NCI-H510A treated with DMSO at 0.1 percent for 48 hours (cell line): ENCODE data around the gene MGMT.

ENCODE experiments used
- DNase-seq: peaks from one replicate; lab custom pipeline; 2025; lab: John Stamatoyannopoulos, UW

MGMT gene

DNA sequence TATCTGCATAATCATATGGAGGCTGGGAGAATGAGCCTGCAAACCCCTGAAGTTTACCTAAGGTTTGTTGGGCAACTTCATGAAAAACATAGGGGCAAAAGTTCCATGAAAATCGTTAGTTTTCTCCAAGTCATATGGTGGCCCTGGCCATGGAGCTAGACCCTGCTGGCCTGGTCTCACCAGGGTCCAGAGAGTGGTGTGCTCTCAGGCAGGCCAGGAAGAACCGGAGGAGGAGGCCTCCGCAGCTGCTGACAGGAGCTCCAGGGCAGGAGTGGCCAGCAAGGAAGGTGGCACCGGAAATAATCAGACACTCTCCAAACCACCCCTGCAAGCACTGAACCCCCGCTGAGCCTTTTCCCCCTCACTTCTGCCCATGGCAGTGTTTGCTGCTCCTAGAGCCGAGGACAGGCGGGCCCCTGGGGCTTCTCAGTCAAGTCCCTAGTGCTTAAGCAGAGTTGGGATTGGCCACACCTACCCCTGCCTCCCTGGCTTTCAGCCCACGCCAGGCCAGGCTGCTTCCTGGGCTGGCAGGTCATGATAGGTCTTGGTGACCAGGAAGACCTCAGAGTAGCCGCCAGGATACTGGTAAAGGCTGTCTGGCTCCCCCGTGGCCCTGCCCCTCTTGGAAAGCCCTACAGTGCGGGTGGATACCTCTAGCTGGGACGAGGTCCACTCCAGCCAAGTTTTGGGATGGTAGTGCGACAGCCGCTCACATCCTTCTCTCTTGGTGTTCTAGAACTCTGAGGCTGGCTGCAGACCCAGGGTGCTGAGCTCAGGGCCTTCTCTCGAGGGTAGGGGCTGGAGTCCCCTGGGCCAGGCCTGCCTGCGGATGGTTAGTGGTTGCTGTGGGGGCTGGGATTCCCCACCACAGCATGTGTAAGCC, 242.8 kb downstream of the MGMT start:
- DNase-seq: no peak

DNA sequence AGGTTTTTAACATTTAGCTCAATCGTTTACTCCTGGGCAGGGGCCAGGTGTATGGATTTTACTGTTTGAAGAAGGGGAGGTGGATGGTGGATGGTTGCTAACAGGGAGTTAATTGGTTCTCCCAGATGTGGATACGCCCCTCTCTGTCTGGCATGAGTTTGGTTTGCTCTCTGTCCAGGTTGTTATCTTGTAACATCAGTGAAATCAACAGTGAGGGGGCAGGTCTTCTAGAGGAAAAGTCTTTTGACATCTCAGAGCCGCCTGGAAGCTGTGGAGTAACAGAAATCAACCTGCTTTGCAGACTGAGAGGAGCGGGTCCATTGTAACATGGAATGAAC, 243.4 kb downstream of the MGMT start:
- DNase-seq: no peak

DNA sequence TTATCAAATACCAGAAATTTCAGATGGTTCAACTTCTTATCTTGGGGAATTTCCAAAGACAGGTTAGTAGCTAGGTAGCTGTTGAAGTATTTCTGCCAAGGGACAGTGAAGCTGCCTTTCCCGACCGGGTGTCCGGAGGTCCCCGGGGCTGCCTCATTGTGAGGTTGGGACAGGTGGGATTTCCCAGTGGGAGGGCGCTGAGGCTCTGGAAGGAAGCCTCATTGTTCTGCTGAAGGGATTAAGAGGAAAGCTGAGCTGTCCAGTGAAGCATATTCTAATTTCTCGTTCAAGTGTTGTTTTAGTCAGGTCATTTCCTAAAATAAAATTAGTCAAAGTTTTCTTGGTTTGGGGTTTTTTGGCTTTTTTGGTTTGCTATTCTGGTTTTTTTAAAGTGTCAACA, 244.2 kb downstream of the MGMT start:
- DNase-seq: no peak

DNA sequence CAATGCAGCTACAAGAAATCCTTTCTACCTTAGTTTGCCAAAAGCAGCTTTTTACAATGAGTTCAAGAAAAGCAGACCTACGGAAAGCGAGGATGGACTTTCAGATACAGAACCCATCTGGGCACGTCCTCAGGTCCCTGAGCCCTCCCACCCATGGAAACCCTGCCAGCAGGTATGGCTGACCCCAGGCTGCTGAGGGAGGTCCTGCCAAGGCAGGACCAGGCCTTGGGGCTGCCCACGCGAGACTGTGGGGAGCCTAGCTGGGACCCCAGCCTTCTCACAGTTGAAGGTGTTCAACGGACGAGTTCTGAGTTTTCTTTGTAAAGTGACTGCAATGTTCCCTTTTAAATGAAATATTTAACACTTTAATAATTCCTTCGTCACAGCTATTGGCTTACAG, 245.0 kb downstream of the MGMT start:
- DNase-seq: no peak

DNA sequence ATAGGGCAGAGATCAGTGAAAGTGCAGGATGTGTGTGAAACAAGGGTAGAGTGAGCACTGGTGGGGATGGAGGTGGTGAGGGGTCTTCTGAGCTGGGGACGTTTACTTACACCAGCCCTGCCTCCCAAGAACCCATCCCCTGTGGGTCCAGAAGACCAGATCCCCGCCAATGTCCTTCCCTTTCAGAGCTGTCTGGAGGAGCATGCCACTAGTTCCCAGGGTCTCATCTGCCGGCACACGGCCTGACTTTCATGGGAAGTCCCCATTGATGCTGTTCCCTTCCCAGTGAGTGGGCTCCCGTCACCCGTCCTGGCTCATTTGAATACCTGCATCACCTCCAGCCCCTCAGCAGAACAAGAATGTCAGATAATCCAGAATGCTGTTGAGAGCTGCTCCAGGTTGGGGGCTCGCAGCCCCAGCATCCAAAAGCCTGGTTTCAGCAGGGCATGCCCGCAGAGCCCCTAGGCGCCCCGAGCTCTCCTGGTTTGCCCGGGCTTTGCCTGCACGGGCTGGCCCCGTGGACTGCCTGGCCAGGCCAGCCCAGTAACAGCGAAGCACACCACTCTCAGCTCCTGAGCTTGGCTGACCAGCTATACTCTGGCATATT, 246.7 kb downstream of the MGMT start:
- DNase-seq: no peak

DNA sequence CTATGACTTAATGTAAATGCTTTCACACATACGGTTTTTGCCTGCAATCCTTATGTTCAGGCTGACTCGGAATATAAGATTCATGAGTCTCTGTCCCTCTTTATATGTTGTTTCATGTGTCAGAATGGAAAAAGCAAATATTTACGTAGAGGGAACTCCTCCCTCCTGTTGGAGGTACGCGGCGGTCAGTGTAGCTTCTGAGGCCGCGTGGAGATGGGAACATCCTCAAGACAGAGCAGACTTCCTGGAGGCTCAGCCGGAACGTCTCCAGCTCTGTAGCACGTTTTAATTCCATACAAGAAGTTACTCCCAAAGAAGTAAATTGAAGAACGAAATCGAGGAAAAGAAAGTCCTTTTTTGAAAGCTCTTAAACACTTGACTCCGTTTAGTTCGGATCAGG, 248.8 kb downstream of the MGMT start:
- DNase-seq: no peak

DNA sequence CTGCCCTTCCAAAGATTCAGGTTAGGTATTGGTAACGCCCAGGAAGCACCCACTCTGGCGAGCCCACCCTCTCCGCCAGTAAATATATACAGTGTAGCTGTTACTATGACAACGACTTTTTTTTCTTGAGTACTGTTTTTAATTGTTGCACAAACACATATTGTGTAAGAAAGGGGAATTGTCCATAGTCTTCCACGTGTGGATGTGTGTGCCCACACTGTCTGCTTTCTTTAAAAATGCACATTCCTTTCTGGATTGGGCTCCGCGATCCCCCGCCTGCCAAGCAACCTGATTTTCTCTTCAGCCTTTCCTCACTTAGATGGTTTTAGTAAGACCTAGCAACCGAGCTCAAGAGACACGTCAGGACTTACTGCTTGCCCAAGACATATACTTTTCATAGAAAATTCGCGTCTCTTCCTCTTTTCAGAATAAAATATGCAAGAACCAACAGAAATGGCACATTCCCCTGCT, 249.2 kb downstream of the MGMT start:
- DNase-seq: no peak

DNA sequence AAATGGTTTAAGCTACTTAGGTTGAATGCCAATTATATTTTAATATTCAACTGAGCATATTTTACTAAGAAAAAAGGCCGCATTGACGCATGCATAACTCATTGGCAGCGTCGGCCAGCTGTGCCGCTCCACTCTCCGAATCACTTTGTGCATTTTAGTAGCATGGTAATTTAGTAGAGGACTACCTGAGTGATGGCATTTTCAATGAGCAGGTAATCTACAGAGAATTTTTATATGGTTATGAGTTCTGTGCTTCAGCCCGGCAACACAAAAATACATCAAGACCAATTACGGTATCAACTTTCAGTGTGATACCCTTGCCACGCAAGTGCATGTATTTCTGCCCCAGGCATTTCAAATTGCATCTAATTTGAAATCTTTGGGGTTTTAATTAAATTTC, 249.8 kb downstream of the MGMT start:
- DNase-seq: no peak

DNA sequence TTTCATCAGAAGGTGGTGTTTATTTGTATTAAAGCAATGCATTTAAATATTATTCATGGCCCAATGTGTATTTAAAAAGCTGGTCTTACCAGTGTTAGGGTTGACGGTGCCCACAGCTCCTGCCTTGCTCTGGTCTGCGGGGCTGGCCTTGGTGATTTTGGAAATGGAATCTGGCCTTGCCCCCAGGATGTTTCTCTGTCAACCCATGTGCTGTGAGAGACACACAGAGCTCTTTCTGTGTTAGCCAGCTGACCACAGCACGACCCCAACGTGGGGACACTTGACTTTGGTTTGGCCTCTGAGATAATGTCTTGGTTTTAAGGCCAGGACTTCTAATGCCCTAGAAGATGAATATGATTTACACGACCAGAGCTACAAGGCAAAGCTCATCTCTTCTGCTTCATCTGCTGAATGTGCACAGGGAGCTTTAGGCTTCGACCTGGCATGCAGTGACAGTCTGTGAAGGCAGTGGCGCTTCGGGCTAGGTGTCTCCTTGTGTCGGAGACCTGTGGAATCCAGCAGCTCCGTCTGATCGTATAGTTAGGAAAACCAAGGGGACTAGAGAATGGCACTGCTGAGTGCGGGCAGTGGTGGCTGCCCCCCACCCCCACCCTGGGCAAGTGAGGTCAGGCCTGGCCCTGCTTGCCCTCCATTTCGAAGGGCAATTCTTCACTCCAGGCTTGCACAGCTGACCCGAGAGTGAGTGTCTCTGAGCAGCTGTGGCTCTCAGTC, 250.9 kb downstream of the MGMT start:
- DNase-seq: no peak

DNA sequence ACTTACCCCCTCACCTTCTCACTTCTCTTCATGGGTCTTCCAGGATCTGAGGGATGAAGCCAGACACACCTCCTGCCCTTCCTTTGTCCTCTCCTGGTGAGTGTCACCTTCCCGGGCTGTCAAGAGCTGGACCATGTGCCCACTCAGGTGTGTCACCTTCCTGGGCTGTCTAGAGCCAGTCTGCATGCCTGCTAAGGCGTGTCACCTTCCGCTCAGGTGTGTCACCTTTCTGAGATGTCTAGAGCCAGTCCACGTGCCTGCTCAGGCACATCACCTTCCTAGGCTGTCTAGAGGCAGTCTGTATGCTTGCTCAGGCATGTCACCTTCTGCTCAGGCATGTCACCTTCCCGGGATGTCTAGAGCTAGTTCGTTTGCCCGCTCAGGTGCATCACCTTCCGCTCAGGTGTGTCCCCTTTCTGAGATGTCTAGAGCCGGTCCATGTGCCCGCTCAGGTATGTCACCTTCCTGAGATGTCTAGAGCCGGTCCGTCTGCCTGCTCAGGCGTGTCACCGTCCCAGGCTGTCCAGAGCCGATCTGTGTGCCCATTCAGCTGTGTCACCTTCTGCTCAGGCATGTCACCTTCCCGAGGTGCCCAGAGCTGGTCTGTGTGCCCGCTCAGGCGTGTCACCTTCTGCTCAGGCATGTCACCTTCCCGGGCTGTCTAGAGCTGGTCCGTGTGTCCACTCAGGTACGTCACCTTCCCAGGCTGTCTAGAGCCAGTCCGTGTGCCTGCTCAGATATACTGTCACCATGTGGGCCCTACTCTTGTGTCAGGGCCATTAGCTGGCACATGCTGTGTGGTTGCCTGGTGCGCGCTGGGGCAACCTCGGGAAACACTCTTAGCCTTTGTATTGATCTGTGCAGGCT, 251.7 kb downstream of the MGMT start:
- DNase-seq: no peak

DNA sequence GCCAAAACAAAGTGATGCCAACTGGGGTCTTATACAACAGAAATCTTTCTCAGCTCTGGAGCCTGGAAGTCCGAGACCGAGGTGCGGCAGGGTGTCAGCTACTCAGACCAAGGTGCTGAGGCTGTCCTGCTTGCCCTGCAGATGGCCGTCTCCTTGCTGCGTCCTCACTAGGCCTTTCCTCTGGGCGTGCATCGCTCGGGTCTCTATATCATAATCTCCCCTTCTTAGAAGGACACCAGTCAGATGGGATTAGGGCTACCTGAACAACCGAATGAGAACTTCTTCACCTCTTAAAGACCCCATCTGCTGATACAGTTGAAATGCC, 252.3 kb downstream of the MGMT start:
- DNase-seq: no peak

DNA sequence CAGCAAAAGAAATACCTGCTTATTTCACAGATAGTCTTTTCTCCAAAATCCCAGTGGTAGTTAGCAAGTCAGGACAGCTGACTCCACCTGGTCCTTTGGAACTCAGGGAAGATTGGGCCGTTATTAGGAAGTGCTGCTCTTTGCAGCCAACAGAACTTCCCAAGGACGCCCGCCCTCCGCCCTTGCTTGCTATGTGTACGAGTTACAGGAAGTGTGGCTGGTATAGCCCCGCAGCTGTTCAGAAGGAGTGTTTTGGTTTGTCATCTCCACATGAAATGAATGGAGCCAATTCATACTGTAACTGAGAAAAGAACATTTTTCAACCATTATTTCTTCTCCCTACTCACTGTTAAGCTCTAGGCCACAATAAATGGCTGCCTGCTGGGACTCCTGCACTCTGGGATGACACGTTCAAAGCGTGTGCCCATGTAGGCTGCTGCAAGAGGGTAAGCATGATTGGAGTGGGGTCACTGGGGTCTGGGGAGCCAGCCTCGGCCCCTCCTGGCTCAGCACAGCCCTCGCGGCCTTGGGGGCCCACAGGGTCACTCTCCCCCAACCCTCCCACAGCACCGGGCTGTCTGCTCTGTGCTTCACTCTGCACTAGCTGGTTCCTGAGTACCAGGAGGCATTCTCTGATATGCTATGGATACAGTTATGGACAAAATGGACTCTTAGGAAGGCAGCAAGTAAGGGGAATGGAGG, 253.0 kb downstream of the MGMT start:
- DNase-seq: no peak

DNA sequence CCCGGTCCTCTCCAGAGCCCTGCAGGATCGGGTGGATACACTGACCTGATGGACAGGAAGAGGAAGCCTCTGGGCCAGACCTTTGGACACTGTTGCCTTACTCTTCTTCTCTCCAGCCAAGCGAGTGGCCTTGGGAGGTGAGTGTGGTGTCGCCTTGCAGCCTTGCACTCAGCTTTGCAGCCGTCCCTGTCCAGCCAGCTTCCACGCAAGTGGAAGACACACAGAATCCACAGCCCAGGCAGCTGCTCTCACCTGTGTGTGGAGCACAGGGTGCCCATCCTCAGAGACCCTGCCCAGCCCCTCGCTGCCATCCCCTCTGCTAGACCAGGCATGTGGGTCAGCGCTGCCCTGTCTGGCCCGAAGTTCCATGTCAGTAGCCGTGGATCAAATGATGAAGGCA, 258.0 kb downstream of the MGMT start:
- DNase-seq: no peak

DNA sequence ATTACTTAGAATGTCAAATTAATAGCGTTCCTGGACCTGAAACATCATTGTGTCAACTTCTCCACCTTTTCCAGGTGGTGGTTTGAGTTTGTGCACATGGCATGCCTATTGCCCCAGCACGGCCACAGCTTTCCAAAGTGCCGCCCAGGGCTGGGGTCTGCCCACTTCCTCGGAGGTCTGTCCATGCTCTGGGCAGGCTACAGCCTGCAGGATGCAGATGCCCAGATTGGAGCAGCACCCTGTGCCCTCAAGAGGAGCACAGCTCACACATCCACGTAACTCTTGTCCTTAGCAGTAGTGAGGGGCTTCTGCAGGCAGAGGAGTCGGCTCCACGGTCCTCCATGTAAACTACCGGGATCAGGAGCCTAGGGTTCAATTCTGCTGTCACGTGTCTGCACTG, 258.4 kb downstream of the MGMT start:
- DNase-seq: no peak

DNA sequence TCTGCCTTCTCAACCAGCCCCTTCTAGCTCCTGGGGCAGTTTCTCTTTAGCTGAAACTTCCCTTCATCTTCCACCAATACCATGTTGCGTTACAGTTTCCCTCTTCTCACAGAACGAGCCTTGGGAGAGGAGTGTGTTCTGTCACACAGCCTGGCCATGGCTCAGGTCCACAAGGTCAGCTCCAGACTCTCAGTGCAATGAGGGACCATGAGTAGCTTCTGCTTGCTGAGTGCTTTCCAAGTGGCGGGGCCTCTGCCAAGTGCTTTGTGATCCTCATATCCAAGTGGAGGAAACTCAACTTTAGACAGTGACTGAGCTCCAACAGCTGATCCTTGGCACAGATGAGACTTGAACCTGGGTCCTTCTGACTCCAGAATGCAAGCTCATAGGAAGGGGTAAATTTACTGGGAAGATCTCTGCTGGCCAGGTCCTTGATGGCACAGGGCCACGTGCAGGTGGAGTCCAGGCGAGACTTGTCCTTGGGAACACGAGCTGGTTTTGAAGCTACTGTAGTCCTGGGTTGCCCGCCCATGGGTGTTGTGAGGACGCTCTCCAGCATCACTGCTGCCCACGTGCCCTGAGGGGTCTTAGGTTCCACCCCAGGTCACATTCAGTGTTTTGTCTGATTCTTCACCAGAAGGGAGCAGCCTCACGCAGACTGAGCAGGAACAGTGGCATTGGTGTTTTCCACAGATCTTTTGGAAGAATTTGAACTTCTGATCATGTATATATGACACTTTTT, 259.0 kb downstream of the MGMT start:
- DNase-seq: no peak

DNA sequence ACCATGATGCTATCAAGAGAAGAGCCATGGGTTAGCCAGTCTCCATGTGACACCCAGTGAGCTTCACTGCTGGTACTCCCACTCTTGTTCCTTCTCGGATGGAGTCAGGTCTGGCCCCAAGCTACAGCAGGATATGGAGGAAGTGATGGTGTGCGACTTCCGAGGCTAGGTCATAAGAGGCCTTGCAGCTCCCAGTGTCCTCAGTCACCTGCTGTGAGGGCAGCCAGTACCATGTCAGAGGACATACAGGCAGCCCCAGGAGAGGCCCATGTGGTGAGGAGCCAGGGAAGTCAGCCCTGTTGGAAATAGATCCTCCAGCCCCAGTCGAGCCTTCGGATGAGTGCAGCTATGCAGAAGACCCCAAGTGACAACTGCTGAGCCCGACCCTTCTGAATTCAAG, 260.0 kb downstream of the MGMT start:
- no peak for DNase-seq

DNA sequence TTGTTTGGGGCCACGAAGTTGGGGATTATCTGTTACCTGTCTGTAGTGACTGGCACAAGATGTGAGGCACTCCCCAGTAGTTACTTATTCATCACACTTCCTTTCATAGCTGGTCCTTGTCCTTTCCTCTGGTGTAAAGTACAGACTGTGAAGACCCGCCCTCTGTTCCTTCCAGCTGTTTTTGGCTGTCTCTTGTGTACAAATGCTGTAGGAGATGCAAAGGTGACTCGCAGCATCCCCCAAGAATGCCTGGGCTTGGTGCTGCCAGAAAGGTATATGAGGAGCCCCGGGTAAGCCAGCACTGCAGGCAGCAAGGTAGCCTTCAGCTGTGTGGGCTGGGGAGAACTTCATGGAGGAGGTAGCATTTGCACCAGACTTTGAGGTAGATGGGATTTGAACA, 260.5 kb downstream of the MGMT start:
- DNase-seq: no peak

DNA sequence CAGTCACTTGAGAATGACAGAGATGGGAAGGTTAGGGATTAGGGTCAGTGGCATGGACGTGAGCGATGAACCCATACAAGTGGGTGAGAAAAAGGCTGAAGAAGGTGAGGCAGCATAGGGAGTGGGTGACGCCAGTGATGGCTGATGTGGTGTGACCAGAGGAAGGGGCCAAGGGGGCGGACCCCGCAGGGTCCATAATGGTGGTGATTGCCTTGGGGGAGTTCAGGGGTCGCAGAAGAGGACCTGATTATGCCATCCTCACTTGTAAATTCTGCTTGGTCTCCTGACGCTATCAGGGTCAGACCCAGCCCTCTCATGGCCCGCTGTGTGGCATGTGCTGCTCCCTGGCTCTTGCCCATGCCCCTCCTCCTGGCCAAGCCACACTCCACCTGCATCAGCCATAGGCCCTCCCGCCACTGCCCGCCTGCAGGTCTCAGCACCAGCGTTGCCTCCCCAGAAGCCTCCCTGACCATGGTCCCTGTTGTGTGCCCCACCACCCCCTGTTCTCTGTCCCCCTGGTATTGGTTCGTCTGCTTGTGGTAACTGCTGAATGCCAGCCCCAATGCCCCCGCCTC, 261.3 kb downstream of the MGMT start:
- no peak for DNase-seq

DNA sequence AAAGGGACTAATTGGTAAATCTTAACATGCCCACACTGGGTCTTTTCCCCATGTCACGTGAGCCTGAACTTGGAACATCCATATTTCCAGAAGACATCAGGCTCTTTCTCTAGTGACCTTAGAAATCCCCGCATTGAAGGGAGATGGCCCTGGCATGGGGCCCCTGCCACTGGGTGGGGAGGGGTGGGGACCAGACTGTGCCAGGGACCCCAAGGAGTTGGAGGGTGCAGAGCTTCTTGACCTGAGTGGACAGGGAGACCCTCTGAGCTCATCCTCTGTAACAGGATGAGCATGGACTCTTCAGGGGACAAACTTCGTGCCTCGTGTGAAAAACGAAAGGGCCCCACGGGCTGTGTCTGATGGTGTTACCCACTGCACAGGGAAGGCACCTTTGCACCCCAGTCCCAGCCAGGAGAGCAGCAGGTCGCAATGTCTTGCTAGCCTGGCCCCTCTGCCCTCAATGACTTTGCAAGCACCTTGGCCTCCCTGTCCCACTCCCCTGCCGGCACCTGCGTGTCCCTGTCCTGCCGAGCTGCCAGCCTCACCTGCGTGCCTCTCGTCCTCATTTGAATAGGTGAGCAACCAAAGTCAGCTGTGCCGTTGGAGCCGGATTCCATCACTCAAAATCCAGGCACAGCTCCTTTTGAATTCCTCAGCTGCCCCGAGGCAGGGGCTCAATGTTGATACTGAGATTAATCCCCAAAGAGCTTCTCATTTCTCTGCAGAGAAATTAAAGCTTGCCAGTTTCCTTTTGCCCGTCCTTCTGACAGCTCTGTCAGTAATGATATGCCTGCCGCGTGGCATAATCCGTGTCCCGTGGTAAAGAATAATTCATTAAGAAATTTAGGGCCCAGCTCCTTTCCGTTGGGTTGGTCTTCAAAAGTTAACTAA, 262.1 kb downstream of the MGMT start:
- no peak for DNase-seq
